Astrocyte (in vitro differentiated cells and primary cell): Measurements from ENCODE around the gene TSPEAR. TPM values are rescaled to one million over a fixed set of nuclear protein-coding genes. Genes with fewer than 3 reads are reported as not detected.

Experiments
- DNase-seq: peaks from one replicate; pipeline ENCODE4 v3.0.0-alpha.2; 2010; ENCODE audit warnings: low read depth
- FAIRE-seq: peaks from 2 replicates; lab custom pipeline; 2011; peaks lifted over from hg19 to GRCh38; lab: Jason Lieb, UNC
- H2AFZ ChIP-seq: 2 replicates; pipeline ENCODE4 v1.6.0; 2012; ENCODE audit warnings: low read depth, low read length, inconsistent platforms
- H3K27ac ChIP-seq: 2 replicates; pipeline ENCODE4 v1.5.1; 2011; ENCODE audit warnings: low read depth, low read length, inconsistent platforms
- H3K27me3 ChIP-seq: 2 replicates; pipeline ENCODE4 v1.6.0; 2011; ENCODE audit warnings: low read length, inconsistent platforms; ENCODE audit not compliant: insufficient read depth
- H3K36me3 ChIP-seq: 2 replicates; pipeline ENCODE4 v1.5.1; 2011; ENCODE audit warnings: low read length, inconsistent platforms; ENCODE audit not compliant: insufficient read depth
- H3K4me1 ChIP-seq: 2 replicates; pipeline ENCODE4 v1.5.1; 2011; ENCODE audit warnings: low read length, inconsistent platforms; ENCODE audit not compliant: insufficient read depth
- H3K4me2 ChIP-seq: 2 replicates; pipeline ENCODE4 v1.6.0; 2012; ENCODE audit warnings: low read length, inconsistent platforms
- H3K4me3 ChIP-seq: 2 replicates; pipeline ENCODE4 v1.5.1; 2011; ENCODE audit warnings: low read depth, mild to moderate bottlenecking, low read length, inconsistent platforms; ENCODE audit not compliant: insufficient read depth
- H3K79me2 ChIP-seq: 2 replicates; pipeline ENCODE4 v1.6.0; 2012; ENCODE audit warnings: mild to moderate bottlenecking, low read length, inconsistent platforms; ENCODE audit not compliant: insufficient read depth
- H3K9ac ChIP-seq: 2 replicates; pipeline ENCODE4 v1.6.0; 2012; ENCODE audit warnings: mild to moderate bottlenecking, low read length, inconsistent platforms
- H3K9me3 ChIP-seq: 2 replicates; pipeline ENCODE4 v1.5.1; 2012; ENCODE audit warnings: low read depth, mild to moderate bottlenecking, low read length, inconsistent platforms; ENCODE audit not compliant: insufficient read depth
- H4K20me1 ChIP-seq: 2 replicates; pipeline ENCODE4 v1.6.0; 2012; ENCODE audit warnings: low read length, inconsistent platforms; ENCODE audit not compliant: insufficient read depth
- H3K27ac Mint-ChIP-seq: one replicate; pipeline ENCODE4 v1.8.0; 2021; ENCODE audit warnings: mild to moderate bottlenecking, mixed read lengths; ENCODE audit not compliant: unreplicated experiment
- H3K27me3 Mint-ChIP-seq: one replicate; pipeline ENCODE4 v1.8.0; 2021; ENCODE audit warnings: low read depth, mixed read lengths; ENCODE audit not compliant: unreplicated experiment
- H3K36me3 Mint-ChIP-seq: one replicate; pipeline ENCODE4 v1.8.0; 2021; ENCODE audit warnings: low read depth, mixed read lengths; ENCODE audit not compliant: unreplicated experiment
- H3K4me1 Mint-ChIP-seq: one replicate; pipeline ENCODE4 v1.8.0; 2021; ENCODE audit warnings: low read depth, mixed read lengths; ENCODE audit not compliant: unreplicated experiment
- H3K4me3 Mint-ChIP-seq: one replicate; pipeline ENCODE4 v1.8.0; 2021; ENCODE audit warnings: mild to moderate bottlenecking, moderate library complexity, mixed read lengths; ENCODE audit not compliant: unreplicated experiment
- H3K9me3 Mint-ChIP-seq: one replicate; pipeline ENCODE4 v1.8.0; 2021; ENCODE audit warnings: mild to moderate bottlenecking, mixed read lengths; ENCODE audit not compliant: unreplicated experiment
- CTCF ChIP-seq: IDR thresholded peaks from 2 replicates; pipeline ENCODE4 v1.5.1; 2011; ENCODE audit warnings: low read depth, mild to moderate bottlenecking, inconsistent platforms, low read length, moderate library complexity; ENCODE audit not compliant: insufficient read depth
- EZH2 ChIP-seq: IDR thresholded peaks from 2 replicates; pipeline ENCODE4 v1.6.1; 2012; ENCODE audit warnings: mild to moderate bottlenecking, low read length, inconsistent platforms; ENCODE audit not compliant: insufficient read depth
- total RNA-seq: library from RNA; stranded (reverse); gene quantifications from 2 replicates; pipeline ENCODE4 v1.2.1, GENCODE V29; 2021

The TSPEAR gene
- total RNA-seq, 1 donor from 2014 or later = not detected

GRCh38 chr21:44724196-44724595 lies 12.8 kb upstream of the TSPEAR start:
- no peaks in the 10 kb centered on the region for H3K79me2 ChIP-seq
- no peak for TF ChIP-seq CTCF
- no peak for TF ChIP-seq EZH2
- H3K27me3 ChIP-seq = peaks cover 29% of the 10 kb centered on the region
- FAIRE-seq = no peak
- no peak overlapping the region for H3K27ac ChIP-seq
- no peaks in the 10 kb centered on the region for H3K36me3 ChIP-seq
- H3K4me3 ChIP-seq = no peak overlapping the region
- no peaks in the 10 kb centered on the region for H3K9me3 ChIP-seq
- H3K27ac Mint-ChIP-seq = no peak overlapping the region
- peaks cover 4% of the 10 kb centered on the region for H3K9me3 Mint-ChIP-seq
- no peaks in the 10 kb centered on the region for H4K20me1 ChIP-seq
- no peaks in the 10 kb centered on the region for H3K4me1 ChIP-seq
- H3K4me3 Mint-ChIP-seq = no peak overlapping the region
- H3K4me1 Mint-ChIP-seq = peaks cover 5% of the 10 kb centered on the region
- no peak overlapping the region for H3K4me2 ChIP-seq
- no peak overlapping the region for H2AFZ ChIP-seq
- H3K9ac ChIP-seq = no peak overlapping the region
- DNase-seq = no peak
- H3K27me3 Mint-ChIP-seq = peaks cover 57% of the 10 kb centered on the region
- no peaks in the 10 kb centered on the region for H3K36me3 Mint-ChIP-seq

- Histone ChIP-seq H3K4me2 (no peak overlapping the region), H2AFZ (no peak overlapping the region), H3K27me3 (peaks cover 31% of the 10 kb centered on the region), H3K9me3 (no peaks in the 10 kb centered on the region), H3K79me2 (no peaks in the 10 kb centered on the region), H3K4me3 (no peak overlapping the region), H3K36me3 (no peaks in the 10 kb centered on the region), H3K4me1 (no peaks in the 10 kb centered on the region), H3K9ac (no peak overlapping the region), H3K27ac (no peak overlapping the region), H4K20me1 (no peaks in the 10 kb centered on the region)
- Mint-ChIP-seq H3K4me1 (peaks cover 5% of the 10 kb centered on the region), H3K27me3 (peaks cover 60% of the 10 kb centered on the region), H3K27ac (no peak overlapping the region), H3K9me3 (peaks cover 4% of the 10 kb centered on the region), H3K4me3 (no peak overlapping the region), H3K36me3 (no peaks in the 10 kb centered on the region)
- DNase-seq = no peak
- no peak for FAIRE-seq
- TF ChIP-seq CTCF (no peak), EZH2 (no peak)
Measured at GRCh38 chr21:44723177-44724131, 12.1 kb upstream of the TSPEAR start.

- Histone ChIP-seq H2AFZ (no peak overlapping the region), H3K27ac (no peak overlapping the region), H3K9me3 (no peaks in the 10 kb centered on the region), H3K4me2 (no peak overlapping the region), H3K27me3 (peaks cover 34% of the 10 kb centered on the region), H3K79me2 (no peaks in the 10 kb centered on the region), H4K20me1 (no peaks in the 10 kb centered on the region), H3K36me3 (no peaks in the 10 kb centered on the region), H3K4me1 (no peaks in the 10 kb centered on the region), H3K9ac (no peak overlapping the region), H3K4me3 (no peak overlapping the region)
- FAIRE-seq (no peak), DNase-seq (no peak)
- TF ChIP-seq EZH2 = no peak
- TF ChIP-seq CTCF = no peak
- no peaks in the 10 kb centered on the region for H3K36me3 Mint-ChIP-seq
- no peak overlapping the region for H3K27ac Mint-ChIP-seq
- no peak overlapping the region for H3K4me3 Mint-ChIP-seq
- H3K9me3 Mint-ChIP-seq = peaks cover 4% of the 10 kb centered on the region
- H3K4me1 Mint-ChIP-seq = peaks cover 5% of the 10 kb centered on the region
- peaks cover 61% of the 10 kb centered on the region for H3K27me3 Mint-ChIP-seq
Measured at GRCh38 chr21:44722731-44723130, 11.4 kb upstream of the TSPEAR start.
